SW480 (cell line): Measurements from ENCODE around the gene ESPN.
A peak's percentile ranks its signal among the peaks of the same experiment; 100 is the strongest.

ENCODE experiments used
- DNase-seq: peaks from one replicate; pipeline ENCODE4 v3.0.0-alpha.2; 2016; ENCODE audit warnings: low spot score

ESPN gene

GRCh38 chr1:6409733-6410132, 14.8 kb upstream of the ESPN start:
- DNase-seq = no peak

- DNase-seq = no peak
These were observed 14.2 kb upstream of the ESPN start for GRCh38 chr1:6410248-6410893.

DNA sequence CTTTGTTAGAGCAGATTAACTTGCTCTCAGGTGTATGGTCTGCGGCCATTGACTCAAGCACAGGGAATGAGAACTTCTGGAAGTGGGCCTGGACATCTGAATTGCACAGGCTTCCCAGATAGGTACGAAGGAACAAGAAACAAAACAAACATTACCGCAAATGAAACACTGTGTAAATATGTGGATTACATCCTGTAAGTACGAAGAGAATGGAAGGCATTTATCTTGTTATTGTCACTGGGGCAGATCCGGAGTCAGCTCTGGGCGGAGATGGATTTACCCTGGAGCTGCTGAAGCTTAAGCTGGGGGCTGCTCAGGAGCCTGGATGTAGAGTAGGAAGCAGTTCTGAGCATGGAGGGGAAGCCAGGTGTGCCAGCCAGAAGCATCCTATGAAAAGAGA, 11.7 kb upstream of the ESPN start:
- peak; percentile 54 for DNase-seq

DNA sequence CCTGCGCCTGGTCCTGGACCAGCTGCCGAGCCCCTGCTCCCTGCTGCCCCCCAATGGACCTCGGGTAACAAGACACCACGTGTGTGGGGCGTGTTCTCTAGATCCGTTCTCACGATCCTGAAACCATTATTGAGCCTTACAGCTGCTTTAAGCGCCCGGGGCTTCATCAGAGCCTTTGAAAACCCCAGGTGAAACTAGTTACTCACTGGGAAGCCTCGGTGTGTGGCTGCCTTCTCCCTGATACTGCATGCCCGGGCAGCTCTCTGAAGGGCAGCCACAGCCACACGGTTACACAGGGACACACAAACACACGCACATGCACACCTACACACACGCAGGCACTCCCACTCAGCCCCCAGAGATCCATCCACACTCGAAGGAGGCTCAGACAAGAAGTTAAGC, 10.1 kb upstream of the ESPN start:
- peak; percentile 92 for DNase-seq

- no peak for DNase-seq
These were observed 9.5 kb upstream of the ESPN start for GRCh38 chr1:6414881-6415626.

- no peak for DNase-seq
These were observed 8.3 kb upstream of the ESPN start for GRCh38 chr1:6416295-6416656.

DNA sequence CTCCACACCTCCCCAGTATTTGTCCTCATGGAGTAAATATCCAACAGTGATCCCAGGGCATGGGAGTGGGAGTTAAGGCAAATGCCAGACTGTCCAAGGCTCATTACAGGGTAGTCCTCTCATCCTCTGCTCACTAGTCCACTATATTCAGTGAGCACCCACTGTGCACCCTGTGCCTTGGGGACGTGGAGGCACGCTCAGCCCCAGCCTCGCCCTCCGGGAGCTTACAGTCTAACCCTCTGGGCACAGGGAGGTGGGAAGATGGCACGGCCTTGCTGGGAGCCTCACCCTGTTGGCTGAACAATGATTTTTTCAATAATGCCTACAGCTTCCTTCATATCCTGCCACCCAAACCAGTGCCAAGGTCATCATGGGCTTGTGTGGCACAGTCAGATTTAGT, 7.7 kb upstream of the ESPN start:
- DNase-seq = no peak

GRCh38 chr1:6417961-6418667, 6.5 kb upstream of the ESPN start:
- DNase-seq = no peak

- peak; percentile 36 for DNase-seq
These were observed 5.7 kb upstream of the ESPN start for GRCh38 chr1:6418668-6419396.

- peak; percentile 48 for DNase-seq
These were observed 5.2 kb upstream of the ESPN start for GRCh38 chr1:6419397-6419803.

DNA sequence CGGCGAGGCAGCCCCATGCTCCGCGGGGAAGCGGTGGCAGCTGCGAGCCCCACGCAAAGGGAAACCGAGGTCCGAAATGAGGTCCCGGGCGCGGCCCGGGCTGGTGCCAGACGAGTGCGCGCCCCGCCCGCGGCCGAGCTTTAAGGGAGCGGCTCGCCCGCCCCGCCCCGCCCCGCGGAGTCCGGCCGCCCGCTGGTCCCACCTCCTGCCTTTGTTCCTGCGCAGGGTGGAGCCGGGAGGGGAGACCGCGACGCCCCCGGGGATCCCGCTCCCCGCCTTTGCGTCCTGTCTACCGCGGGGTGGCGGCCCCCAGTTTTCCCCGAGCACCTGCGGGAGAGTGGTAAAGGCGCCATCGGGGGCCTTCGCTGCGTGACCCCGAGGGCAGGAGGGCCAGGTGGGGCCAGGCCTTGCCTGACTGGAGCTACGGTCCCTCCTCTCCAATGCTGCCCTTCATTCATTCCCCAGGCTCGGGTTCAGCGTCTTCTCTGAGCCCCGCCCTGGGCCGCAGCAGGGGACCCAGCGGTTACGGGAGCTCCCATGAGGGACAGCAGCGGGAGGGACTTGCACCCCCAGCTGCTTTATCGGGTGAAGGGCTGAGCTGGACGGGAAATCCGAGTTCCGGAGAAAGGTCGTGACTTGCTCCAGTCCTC, 4.6 kb upstream of the ESPN start, which contains the start of gene HES2:
Gene HES2 (minus strand): TSS at position 116 of the 650 bp plus-strand sequence. CDS start 99 bp downstream, at position 17.
- DNase-seq = peak; percentile 62

GRCh38 chr1:6420454-6421042, 4.0 kb upstream of the ESPN start:
- peak; percentile 60 for DNase-seq

DNA sequence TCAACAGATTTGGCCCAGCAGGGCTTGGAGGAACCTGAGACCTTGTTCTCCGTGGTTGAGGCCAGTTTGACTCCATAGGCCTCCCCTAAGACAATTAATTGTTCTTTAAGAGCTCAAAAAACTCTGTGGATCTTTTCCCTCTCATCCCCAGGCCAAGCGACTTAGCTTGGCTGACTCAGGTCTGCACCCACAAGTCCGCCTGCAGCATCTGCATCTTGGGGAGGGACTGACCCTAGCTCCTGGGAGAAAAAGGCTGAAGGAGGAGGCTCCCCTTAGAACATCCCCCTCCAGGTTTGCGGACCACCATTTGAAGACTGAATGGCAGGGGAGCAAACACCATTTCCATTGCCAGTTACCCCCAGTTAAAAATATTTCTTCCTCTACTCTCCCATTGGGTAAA, 3.3 kb upstream of the ESPN start:
- no peak for DNase-seq

- peak; percentile 93 for DNase-seq
These were observed 1.1 kb upstream of the ESPN start for GRCh38 chr1:6423321-6423999.

- peak; percentile 34 for DNase-seq
These were observed 493 bp upstream of the ESPN start for GRCh38 chr1:6424000-6424565.

GRCh38 chr1:6425658-6426057, 1.1 kb downstream of the ESPN start:
- DNase-seq = no peak

GRCh38 chr1:6426277-6426971, 1.8 kb downstream of the ESPN start:
- DNase-seq = no peak

GRCh38 chr1:6426972-6427350, 2.4 kb downstream of the ESPN start:
- no peak for DNase-seq

GRCh38 chr1:6427441-6428390, 3.1 kb downstream of the ESPN start:
- peak; percentile 37 for DNase-seq
